DND-41 (cell line): ENCODE results near the gene SEMA6A.

Source experiments
- ATAC-seq: fragments of 200-7000 bp; cut with Tn5 transposase; 3 replicates; pipeline ENCODE4 v1.9.1; 2021; ENCODE audit warnings: low read depth; ENCODE audit not compliant: insufficient read depth
- DNase-seq: peaks from one replicate; pipeline ENCODE4 v3.0.0-alpha.2; 2020
- H2AFZ ChIP-seq: 2 replicates; pipeline ENCODE4 v1.6.0; 2012; ENCODE audit warnings: low read depth, low read length
- H3K27ac ChIP-seq: 2 replicates; pipeline ENCODE4 v1.5.1; 2012; ENCODE audit warnings: low read length, inconsistent platforms
- H3K27me3 ChIP-seq: fragments of 200-600 bp; sonication (generic); 2 replicates; pipeline ENCODE4 v1.6.0; 2012; ENCODE audit warnings: low read length, mild to moderate bottlenecking, inconsistent platforms; ENCODE audit not compliant: insufficient read depth, poor library complexity
- H3K36me3 ChIP-seq: 2 replicates; pipeline ENCODE4 v1.5.1; 2012; ENCODE audit warnings: low read length, inconsistent platforms; ENCODE audit not compliant: insufficient read depth
- H3K4me1 ChIP-seq: 2 replicates; pipeline ENCODE4 v1.5.1; 2012; ENCODE audit warnings: mild to moderate bottlenecking, low read length; ENCODE audit not compliant: insufficient read depth
- H3K4me2 ChIP-seq: 2 replicates; pipeline ENCODE4 v1.6.0; 2012; ENCODE audit warnings: mild to moderate bottlenecking, moderate library complexity, low read length, inconsistent platforms; ENCODE audit not compliant: insufficient read depth
- H3K4me3 ChIP-seq, 2 experiments: fragments of 200-600 bp in 1 of 2; shearing (Covaris generic) in 1 of 2; 2 replicates each; pipeline ENCODE4 v1.5.1; 2012 to 2016; ENCODE audit warnings: inconsistent platforms in 2 of 2, low read length in 2 of 2, mild to moderate bottlenecking in 2 of 2, low read depth in 1 of 2, moderate library complexity in 1 of 2
- H3K79me2 ChIP-seq: 2 replicates; pipeline ENCODE4 v1.6.0; 2012; ENCODE audit warnings: low read length, inconsistent platforms; ENCODE audit not compliant: insufficient read depth
- H3K9ac ChIP-seq: 2 replicates; pipeline ENCODE4 v1.6.0; 2012; ENCODE audit warnings: low read depth, mild to moderate bottlenecking, inconsistent platforms, low read length, moderate library complexity
- H3K9me3 ChIP-seq: 2 replicates; pipeline ENCODE4 v1.5.1; 2012; ENCODE audit warnings: low read length, moderate library complexity, mild to moderate bottlenecking, inconsistent platforms; ENCODE audit not compliant: insufficient read depth, severe bottlenecking
- H4K20me1 ChIP-seq: 2 replicates; pipeline ENCODE4 v1.6.0; 2012; ENCODE audit warnings: low read length; ENCODE audit not compliant: insufficient read depth
- EZH2 ChIP-seq: IDR thresholded peaks from 3 replicates; pipeline ENCODE4 v1.6.1; 2012; ENCODE audit warnings: borderline replicate concordance, low read depth, mild to moderate bottlenecking, moderate library complexity, low read length, inconsistent platforms; ENCODE audit not compliant: severe bottlenecking
- TF ChIP-seq, protein P1 (sequence below): IDR thresholded peaks from 2 replicates; pipeline ENCODE4 v1.5.1; 2012; ENCODE audit warnings: borderline replicate concordance, low read length, moderate library complexity, mild to moderate bottlenecking; ENCODE audit not compliant: poor library complexity, severe bottlenecking; ENCODE audit errors: extremely low read depth

Gene SEMA6A

DNA sequence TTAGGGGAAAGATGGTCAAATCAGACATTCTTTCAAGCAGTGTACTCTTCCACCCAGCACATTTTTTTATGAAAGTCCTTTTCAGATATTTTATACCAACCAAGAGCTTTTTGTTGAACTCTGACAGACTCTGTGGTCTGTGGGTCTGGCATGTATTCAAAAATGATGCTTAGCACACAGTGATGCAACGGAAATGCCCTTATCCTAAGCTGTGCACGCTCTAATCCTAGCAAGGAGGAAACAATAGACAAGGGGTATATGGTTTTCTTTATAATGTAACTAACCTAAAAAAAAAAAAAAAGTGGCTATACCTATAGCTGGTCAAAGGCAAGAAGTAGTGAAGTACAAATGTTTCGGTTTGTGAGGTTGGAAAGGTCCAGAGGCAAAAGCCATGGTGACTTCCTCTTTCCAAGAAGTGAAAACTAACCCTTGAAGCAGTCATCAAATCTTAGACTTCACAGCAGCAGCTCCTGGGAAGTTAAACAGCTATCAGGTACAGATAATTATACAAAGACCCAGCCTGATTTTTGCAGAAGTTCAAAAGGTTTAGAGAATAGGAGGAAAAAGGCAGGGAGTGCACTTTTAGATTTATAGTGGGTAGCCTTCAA is 82.5 kb downstream of the SEMA6A start:
- no peak for TF ChIP-seq EZH2
- TF ChIP-seq, protein P1, sequence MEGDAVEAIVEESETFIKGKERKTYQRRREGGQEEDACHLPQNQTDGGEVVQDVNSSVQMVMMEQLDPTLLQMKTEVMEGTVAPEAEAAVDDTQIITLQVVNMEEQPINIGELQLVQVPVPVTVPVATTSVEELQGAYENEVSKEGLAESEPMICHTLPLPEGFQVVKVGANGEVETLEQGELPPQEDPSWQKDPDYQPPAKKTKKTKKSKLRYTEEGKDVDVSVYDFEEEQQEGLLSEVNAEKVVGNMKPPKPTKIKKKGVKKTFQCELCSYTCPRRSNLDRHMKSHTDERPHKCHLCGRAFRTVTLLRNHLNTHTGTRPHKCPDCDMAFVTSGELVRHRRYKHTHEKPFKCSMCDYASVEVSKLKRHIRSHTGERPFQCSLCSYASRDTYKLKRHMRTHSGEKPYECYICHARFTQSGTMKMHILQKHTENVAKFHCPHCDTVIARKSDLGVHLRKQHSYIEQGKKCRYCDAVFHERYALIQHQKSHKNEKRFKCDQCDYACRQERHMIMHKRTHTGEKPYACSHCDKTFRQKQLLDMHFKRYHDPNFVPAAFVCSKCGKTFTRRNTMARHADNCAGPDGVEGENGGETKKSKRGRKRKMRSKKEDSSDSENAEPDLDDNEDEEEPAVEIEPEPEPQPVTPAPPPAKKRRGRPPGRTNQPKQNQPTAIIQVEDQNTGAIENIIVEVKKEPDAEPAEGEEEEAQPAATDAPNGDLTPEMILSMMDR, result no peak
- peaks cover 35% of the 10 kb centered on the region for H3K4me1 ChIP-seq
- H3K4me3 ChIP-seq, result no peak overlapping the region
- H3K9ac ChIP-seq, result no peak overlapping the region
- H3K4me2 ChIP-seq, result peak overlapping the region; percentile 53
- H4K20me1 ChIP-seq, result no peaks in the 10 kb centered on the region
- H3K79me2 ChIP-seq, result no peaks in the 10 kb centered on the region
- H3K9me3 ChIP-seq, result no peaks in the 10 kb centered on the region
- ATAC-seq (peak; percentile 98), DNase-seq (peak; percentile 69)
- no peaks in the 10 kb centered on the region for H3K36me3 ChIP-seq
- H3K27ac ChIP-seq, result peak overlapping the region; percentile 49
- no peaks in the 10 kb centered on the region for H3K27me3 ChIP-seq
- H2AFZ ChIP-seq, result no peak overlapping the region

DNA sequence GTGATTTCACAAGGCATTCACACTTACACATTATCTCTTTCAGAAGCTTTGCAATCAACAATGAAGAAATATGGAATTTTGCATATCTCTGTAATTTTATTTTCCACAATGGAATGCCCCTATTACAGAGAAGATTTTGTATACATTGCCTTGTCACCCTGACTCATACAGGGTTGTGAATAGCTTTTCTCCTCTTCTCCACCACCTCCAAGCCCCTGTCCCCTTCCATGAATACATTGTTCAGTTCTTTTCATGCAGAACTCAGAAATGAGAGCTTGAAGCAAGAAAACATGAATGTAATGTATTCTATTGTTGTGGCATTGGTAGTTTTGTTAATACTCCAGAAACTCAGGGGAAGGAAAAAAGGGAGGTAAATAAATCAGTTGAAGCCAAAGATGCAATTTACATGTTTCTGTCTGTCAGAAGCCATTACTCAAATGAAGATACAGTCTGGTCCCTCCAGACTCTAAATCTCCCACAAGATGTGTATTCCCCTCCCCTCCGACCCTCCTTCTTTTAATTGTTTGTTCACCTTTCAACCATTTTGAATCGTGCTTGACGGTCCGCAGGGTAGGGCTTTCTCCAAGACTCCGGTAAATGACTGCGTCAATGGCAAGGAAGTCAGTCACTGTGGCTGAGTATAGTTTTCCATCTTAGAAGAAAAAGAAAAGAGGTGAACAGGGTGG is 86.1 kb downstream of the SEMA6A start:
- Histone ChIP-seq H3K36me3 (no peaks in the 10 kb centered on the region), H3K27me3 (no peaks in the 10 kb centered on the region), H3K27ac (no peak overlapping the region), H3K9ac (no peak overlapping the region), H2AFZ (no peak overlapping the region), H3K9me3 (no peaks in the 10 kb centered on the region), H3K4me1 (peaks cover 27% of the 10 kb centered on the region), H3K79me2 (no peaks in the 10 kb centered on the region), H4K20me1 (no peaks in the 10 kb centered on the region), H3K4me2 (no peak overlapping the region), H3K4me3 (no peak overlapping the region)
- TF ChIP-seq, protein P1, result no peak
- ATAC-seq (no peak), DNase-seq (no peak)

DNA sequence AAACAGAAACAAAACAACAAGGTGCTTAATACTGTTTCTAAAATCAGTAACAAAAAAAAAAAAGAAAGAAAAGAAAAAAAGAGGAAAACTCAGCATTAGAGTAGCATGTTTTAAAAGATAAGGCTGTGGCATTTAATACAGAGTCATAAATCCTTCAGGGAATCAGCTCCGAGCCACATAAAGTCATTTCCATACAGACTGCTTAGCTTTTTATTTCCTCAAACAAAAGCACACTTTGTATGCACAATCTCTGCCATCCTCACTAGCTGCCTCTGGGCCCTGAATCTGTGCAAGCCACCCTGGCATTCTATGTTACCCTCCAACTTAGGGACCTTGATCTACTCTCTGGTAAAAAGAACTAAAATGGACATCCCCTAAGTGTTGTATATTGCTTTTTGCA is 87.6 kb downstream of the SEMA6A start:
- Histone ChIP-seq H3K36me3 (no peaks in the 10 kb centered on the region), H3K79me2 (no peaks in the 10 kb centered on the region), H3K27ac (no peak overlapping the region), H4K20me1 (no peaks in the 10 kb centered on the region), H2AFZ (no peak overlapping the region), H3K4me3 (no peak overlapping the region), H3K9me3 (no peaks in the 10 kb centered on the region), H3K4me1 (peaks cover 16% of the 10 kb centered on the region), H3K27me3 (no peaks in the 10 kb centered on the region), H3K4me2 (no peak overlapping the region), H3K9ac (no peak overlapping the region)
- ATAC-seq, result no peak
- DNase-seq, result no peak
- TF ChIP-seq, protein P1, result no peak
- TF ChIP-seq EZH2, result no peak

DNA sequence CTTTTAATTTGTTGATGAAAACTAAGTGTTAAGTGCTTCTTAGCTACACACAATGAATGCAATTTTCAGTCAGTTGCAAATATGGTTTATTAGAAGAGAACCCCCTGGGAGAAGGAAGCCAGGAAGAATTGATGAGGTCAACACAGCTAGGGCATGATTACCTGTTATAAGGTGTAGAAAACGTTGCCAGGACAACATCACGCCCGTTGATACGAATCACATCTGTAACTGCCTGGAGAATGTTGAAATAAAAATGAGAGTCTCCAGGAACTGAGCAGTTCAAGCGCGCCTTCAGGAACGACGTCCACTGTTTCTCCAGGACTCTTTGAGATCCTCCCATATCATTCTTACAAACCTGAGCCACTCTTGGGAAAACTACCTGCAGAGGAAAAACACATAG is 88.0 kb downstream of the SEMA6A start:
- Histone ChIP-seq H3K36me3 (no peaks in the 10 kb centered on the region), H2AFZ (no peak overlapping the region), H3K27ac (no peak overlapping the region), H3K4me1 (peaks cover 11% of the 10 kb centered on the region), H4K20me1 (no peaks in the 10 kb centered on the region), H3K4me3 (no peak overlapping the region), H3K79me2 (no peaks in the 10 kb centered on the region), H3K4me2 (no peak overlapping the region), H3K27me3 (no peaks in the 10 kb centered on the region), H3K9ac (no peak overlapping the region), H3K9me3 (no peaks in the 10 kb centered on the region)
- ATAC-seq (no peak), DNase-seq (no peak)
- no peak for TF ChIP-seq EZH2
